Activated naive CD4-positive, alpha-beta T cell treated with anti-CD3 and anti-CD28 coated beads, Interleukin-2, amount 50 U/mL, for 72 hours (primary cell): ENCODE data around the gene POU6F2. TPM values are rescaled to one million over a fixed set of nuclear protein-coding genes. Genes with fewer than 3 reads are reported as not detected.
"Not testable (repeated sequence)": the region's sequence is repeated elsewhere in the genome, so short reads cannot be mapped to it uniquely, and the experiment has no call there.

Experiments used
- ATAC-seq, 2 donors: fragments of 150-1000 bp; cut with Tn5 transposase; 2 replicates each; pipeline ENCODE4 v1.10.0; 2021; ENCODE audit warnings: mild to moderate bottlenecking in 2 of 2, moderate library complexity in 2 of 2
- DNase-seq, 2 donors: peaks; one replicate each; pipeline ENCODE4 v3.0.0; 2021 to 2022; ENCODE audit warnings: low spot score in 2 of 2
- H3K27ac Mint-ChIP-seq, 2 donors: one replicate each; pipeline ENCODE4 v1.8.0; 2022; ENCODE audit warnings: mild to moderate bottlenecking in 2 of 2, mixed read lengths in 2 of 2
- H3K36me3 Mint-ChIP-seq, 2 donors: one replicate each; pipeline ENCODE4 v1.8.0; 2022; ENCODE audit warnings: mixed read lengths in 2 of 2
- H3K9me3 Mint-ChIP-seq, 2 donors: one replicate each; pipeline ENCODE4 v1.8.0; 2022; ENCODE audit warnings: mixed read lengths in 2 of 2
- total RNA-seq, 2 donors: library from RNA; stranded (reverse); gene quantifications; one replicate each; pipeline ENCODE4 v1.2.3, GENCODE V29; 2022

POU6F2 gene
- total RNA-seq, 2 donors from 2014 or later, result 0.16 to 0.18 TPM

GRCh38 chr7:38962028-38962427 is 15.7 kb upstream of the POU6F2 start:
- ATAC-seq, result no peak
- DNase-seq, result no peak
- H3K9me3 Mint-ChIP-seq, result peaks cover 4 to 5% of the 10 kb centered on the region in 2 donors
- H3K27ac Mint-ChIP-seq, result no peak overlapping the region
- no peaks in the 10 kb centered on the region for H3K36me3 Mint-ChIP-seq

- H3K27ac Mint-ChIP-seq, result no peak overlapping the region
- DNase-seq, result no peak
- no peaks in the 10 kb centered on the region for H3K36me3 Mint-ChIP-seq
- H3K9me3 Mint-ChIP-seq, result peaks cover 4 to 5% of the 10 kb centered on the region in 2 donors
- ATAC-seq, result no peak
Observed at GRCh38 chr7:38964921-38965320, 12.8 kb upstream of the POU6F2 start.

- peaks cover 0 to 7% of the 10 kb centered on the region in 2 donors for H3K36me3 Mint-ChIP-seq
- H3K27ac Mint-ChIP-seq, result no peak overlapping the region
Observed at GRCh38 chr7:38973760-38974159, 3.9 kb upstream of the POU6F2 start.

GRCh38 chr7:38975944-38976392 is 1.7 kb upstream of the POU6F2 start:
- Mint-ChIP-seq H3K9me3 (no peaks in the 10 kb centered on the region), H3K36me3 (peaks cover 0 to 7% of the 10 kb centered on the region in 2 donors), H3K27ac (no peak overlapping the region)
- ATAC-seq (no peak), DNase-seq (no peak)

More at GRCh38 chr7:38973760-38974159, 3.9 kb upstream of the POU6F2 start:
- no peaks in the 10 kb centered on the region for H3K9me3 Mint-ChIP-seq
- ATAC-seq (no peak), DNase-seq (no peak)

GRCh38 chr7:38978491-38978890 is 782 bp downstream of the POU6F2 start:
- H3K9me3 Mint-ChIP-seq, result no peaks in the 10 kb centered on the region
- no peak for DNase-seq
- no peak for ATAC-seq
- peaks cover 0 to 7% of the 10 kb centered on the region in 2 donors for H3K36me3 Mint-ChIP-seq
- no peak overlapping the region for H3K27ac Mint-ChIP-seq

GRCh38 chr7:38992203-38992602 is 14.5 kb downstream of the POU6F2 start:
- peaks cover 0 to 4% of the 10 kb centered on the region in 2 donors for H3K36me3 Mint-ChIP-seq
- no peak for ATAC-seq

GRCh38 chr7:39001595-39001994 is 23.9 kb downstream of the POU6F2 start:
- H3K27ac Mint-ChIP-seq, result no peak overlapping the region
- H3K9me3 Mint-ChIP-seq, result peaks cover 0 to 5% of the 10 kb centered on the region in 2 donors
- DNase-seq (no peak), ATAC-seq (no peak)
- H3K36me3 Mint-ChIP-seq, result no peaks in the 10 kb centered on the region

More at GRCh38 chr7:38992203-38992602, 14.5 kb downstream of the POU6F2 start:
- no peak for DNase-seq
- Mint-ChIP-seq H3K9me3 (peaks cover 4% of the 10 kb centered on the region in 2 donors), H3K27ac (no peak overlapping the region)

- no peak for DNase-seq
- Mint-ChIP-seq H3K9me3 (no peaks in the 10 kb centered on the region), H3K36me3 (no peaks in the 10 kb centered on the region), H3K27ac (no peak overlapping the region)
- no peak for ATAC-seq
Observed at GRCh38 chr7:39002755-39003154, 25.0 kb downstream of the POU6F2 start.

GRCh38 chr7:39005036-39005435 is 27.3 kb downstream of the POU6F2 start:
- Mint-ChIP-seq H3K36me3 (no peaks in the 10 kb centered on the region), H3K9me3 (no peaks in the 10 kb centered on the region), H3K27ac (no peak overlapping the region)
- ATAC-seq (no peak), DNase-seq (no peak)

GRCh38 chr7:39005461-39005860 is 27.8 kb downstream of the POU6F2 start:
- no peak for DNase-seq
- no peaks in the 10 kb centered on the region for H3K9me3 Mint-ChIP-seq
- H3K36me3 Mint-ChIP-seq, result no peaks in the 10 kb centered on the region
- H3K27ac Mint-ChIP-seq, result no peak overlapping the region
- no peak for ATAC-seq

GRCh38 chr7:39013049-39013939 is 35.6 kb downstream of the POU6F2 start:
- not testable (repeated sequence) for DNase-seq, H3K27ac Mint-ChIP-seq, H3K36me3 Mint-ChIP-seq, ATAC-seq, H3K9me3 Mint-ChIP-seq

- no peaks in the 10 kb centered on the region for H3K36me3 Mint-ChIP-seq
- ATAC-seq (peak in 1 of 2 donors; percentile 13), DNase-seq (no peak)
- no peak overlapping the region for H3K27ac Mint-ChIP-seq
- H3K9me3 Mint-ChIP-seq, result no peaks in the 10 kb centered on the region
Observed at GRCh38 chr7:39016609-39017008, 38.9 kb downstream of the POU6F2 start.

- H3K36me3 Mint-ChIP-seq, result no peaks in the 10 kb centered on the region
- peak overlapping the region in 1 of 2 donors; percentile 27 for H3K27ac Mint-ChIP-seq
- peaks cover under 1 to 4% of the 10 kb centered on the region in 2 donors for H3K9me3 Mint-ChIP-seq
- ATAC-seq (no peak), DNase-seq (no peak)
Observed at GRCh38 chr7:39017369-39017915, 39.7 kb downstream of the POU6F2 start.

GRCh38 chr7:39022796-39023195 is 45.1 kb downstream of the POU6F2 start:
- ATAC-seq (no peak), DNase-seq (no peak)
- H3K36me3 Mint-ChIP-seq, result no peaks in the 10 kb centered on the region
- H3K27ac Mint-ChIP-seq, result no peak overlapping the region
- peaks cover 6 to 8% of the 10 kb centered on the region in 2 donors for H3K9me3 Mint-ChIP-seq

GRCh38 chr7:39027491-39027890 is 49.8 kb downstream of the POU6F2 start:
- DNase-seq, result no peak
- Mint-ChIP-seq H3K36me3 (no peaks in the 10 kb centered on the region), H3K27ac (no peak overlapping the region), H3K9me3 (peaks cover 4 to 5% of the 10 kb centered on the region in 2 donors)
- ATAC-seq, result no peak

- no peak for DNase-seq
- no peaks in the 10 kb centered on the region for H3K36me3 Mint-ChIP-seq
- no peaks in the 10 kb centered on the region for H3K9me3 Mint-ChIP-seq
- H3K27ac Mint-ChIP-seq, result no peak overlapping the region
- no peak for ATAC-seq
Observed at GRCh38 chr7:39033885-39034624, 56.3 kb downstream of the POU6F2 start.

GRCh38 chr7:39035156-39035555 is 57.4 kb downstream of the POU6F2 start:
- no peak for DNase-seq
- Mint-ChIP-seq H3K27ac (no peak overlapping the region), H3K9me3 (no peaks in the 10 kb centered on the region), H3K36me3 (no peaks in the 10 kb centered on the region)
- no peak for ATAC-seq
